GM21825 (cell line): ENCODE data around the gene PDE8B.

Experiments used
- ATAC-seq: cut with Tn5 transposase; IDR thresholded peaks from one replicate; pipeline ENCODE4 v1.9.1; 2021; ENCODE audit warnings: mild to moderate bottlenecking, moderate library complexity; ENCODE audit not compliant: unreplicated experiment

PDE8B gene, protein sequence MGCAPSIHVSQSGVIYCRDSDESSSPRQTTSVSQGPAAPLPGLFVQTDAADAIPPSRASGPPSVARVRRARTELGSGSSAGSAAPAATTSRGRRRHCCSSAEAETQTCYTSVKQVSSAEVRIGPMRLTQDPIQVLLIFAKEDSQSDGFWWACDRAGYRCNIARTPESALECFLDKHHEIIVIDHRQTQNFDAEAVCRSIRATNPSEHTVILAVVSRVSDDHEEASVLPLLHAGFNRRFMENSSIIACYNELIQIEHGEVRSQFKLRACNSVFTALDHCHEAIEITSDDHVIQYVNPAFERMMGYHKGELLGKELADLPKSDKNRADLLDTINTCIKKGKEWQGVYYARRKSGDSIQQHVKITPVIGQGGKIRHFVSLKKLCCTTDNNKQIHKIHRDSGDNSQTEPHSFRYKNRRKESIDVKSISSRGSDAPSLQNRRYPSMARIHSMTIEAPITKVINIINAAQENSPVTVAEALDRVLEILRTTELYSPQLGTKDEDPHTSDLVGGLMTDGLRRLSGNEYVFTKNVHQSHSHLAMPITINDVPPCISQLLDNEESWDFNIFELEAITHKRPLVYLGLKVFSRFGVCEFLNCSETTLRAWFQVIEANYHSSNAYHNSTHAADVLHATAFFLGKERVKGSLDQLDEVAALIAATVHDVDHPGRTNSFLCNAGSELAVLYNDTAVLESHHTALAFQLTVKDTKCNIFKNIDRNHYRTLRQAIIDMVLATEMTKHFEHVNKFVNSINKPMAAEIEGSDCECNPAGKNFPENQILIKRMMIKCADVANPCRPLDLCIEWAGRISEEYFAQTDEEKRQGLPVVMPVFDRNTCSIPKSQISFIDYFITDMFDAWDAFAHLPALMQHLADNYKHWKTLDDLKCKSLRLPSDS

DNA sequence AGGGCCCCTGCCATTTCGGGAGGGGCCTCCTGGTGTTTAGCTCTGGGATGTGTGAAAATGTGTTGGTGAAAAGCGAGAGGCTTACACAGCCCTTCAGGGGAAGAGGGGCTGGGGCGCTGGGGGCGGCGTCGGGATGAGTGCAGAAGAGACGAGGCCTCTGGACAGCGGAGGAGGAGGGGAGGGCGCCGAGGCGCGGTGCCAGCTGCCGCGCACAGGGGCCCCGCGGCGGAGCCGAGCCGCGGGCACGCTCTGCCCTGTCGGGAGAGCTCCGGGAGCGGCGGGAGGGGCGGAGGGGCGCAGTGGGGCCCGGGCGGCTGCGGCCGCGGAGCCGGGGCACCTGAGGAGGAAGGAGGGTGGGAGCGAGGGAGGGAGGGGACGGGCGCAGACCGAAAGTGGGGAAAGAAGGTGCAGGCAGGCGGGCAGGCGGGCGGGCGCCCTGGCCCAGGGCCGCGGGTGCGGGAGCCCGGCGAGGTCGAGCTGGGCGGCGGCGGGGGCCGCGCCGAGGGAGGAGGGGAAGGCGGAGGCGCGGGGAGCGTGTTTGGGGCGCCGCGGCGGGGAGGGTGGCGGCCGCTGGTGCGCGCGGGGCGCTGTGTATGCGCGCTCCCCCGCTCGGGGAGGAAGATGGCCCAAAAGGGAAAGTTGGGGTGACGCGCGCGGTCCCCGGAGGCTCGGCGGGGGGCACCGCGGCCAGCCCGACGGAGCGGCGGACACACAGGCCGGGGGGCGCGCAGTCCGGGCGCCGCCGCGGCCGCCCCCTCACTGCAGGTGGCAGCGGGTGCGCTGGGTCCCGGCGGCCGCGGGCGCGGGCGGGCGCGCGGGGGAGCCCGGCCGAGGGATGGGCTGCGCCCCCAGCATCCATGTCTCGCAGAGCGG, at the start of gene PDE8B:
Gene PDE8B, plus strand, starts transcription at position 590 of the 873 bp plus-strand sequence. Its CDS starts 246 bp downstream, at position 836.
- no peak for ATAC-seq

DNA sequence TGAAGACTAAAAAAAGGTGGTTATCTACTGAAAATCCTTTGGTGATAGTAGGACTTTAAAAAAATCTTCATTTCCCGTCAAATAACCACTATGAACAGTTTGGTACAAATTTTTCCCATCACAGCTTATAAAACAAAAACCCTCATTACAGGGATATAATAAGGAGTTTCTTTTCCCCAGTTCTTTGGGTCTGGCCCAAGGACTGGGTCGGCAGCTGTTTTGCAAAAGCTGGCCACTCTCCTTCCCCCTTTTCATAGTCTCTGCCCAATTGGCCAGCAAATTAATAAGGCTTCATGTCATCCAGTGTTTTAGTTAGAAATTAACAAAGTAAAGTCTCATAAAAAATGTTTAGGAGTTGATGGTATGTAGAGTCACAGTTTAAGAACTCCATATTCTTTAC, 47.0 kb upstream of the PDE8B start:
- ATAC-seq, result no peak

DNA sequence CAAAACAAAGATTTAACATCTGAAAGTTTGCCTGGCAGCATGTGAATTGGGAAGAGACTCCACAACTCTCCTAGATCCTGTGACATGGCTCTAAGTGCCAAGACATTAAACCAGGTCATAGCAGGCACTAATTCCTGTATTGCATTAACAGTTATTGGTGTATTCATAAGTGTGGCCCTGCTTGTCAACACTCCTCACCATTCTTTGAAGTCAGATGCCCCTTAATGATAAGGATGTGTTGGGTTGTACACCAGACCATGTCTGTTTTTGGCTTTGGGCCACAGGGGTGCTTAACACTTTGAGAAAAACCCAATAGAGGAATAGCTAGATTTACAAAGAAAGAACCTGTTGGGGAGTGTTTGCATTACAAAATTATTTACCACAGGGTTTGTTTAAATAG, 43.4 kb upstream of the PDE8B start:
- ATAC-seq, result no peak

DNA sequence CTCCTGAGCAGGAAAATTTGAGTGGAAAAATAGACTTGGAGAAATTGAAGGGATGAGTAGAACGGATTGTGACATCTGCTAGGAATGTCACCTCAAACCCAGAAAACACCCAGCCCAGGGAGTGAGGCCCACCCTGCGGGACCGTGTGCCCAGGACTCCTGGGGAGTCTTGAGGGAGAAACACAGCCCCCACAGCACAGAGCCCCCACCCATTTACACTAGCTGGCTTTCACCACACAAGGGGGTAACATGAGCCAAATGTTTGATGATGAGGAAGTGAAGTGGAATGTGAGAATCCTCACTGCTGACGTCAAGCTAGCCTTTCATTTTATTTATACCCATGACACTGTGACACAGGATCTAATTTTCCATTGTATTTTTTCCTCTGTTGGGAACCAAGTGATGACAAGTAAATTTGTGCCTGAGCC, 42.8 kb upstream of the PDE8B start:
- ATAC-seq, result no peak

DNA sequence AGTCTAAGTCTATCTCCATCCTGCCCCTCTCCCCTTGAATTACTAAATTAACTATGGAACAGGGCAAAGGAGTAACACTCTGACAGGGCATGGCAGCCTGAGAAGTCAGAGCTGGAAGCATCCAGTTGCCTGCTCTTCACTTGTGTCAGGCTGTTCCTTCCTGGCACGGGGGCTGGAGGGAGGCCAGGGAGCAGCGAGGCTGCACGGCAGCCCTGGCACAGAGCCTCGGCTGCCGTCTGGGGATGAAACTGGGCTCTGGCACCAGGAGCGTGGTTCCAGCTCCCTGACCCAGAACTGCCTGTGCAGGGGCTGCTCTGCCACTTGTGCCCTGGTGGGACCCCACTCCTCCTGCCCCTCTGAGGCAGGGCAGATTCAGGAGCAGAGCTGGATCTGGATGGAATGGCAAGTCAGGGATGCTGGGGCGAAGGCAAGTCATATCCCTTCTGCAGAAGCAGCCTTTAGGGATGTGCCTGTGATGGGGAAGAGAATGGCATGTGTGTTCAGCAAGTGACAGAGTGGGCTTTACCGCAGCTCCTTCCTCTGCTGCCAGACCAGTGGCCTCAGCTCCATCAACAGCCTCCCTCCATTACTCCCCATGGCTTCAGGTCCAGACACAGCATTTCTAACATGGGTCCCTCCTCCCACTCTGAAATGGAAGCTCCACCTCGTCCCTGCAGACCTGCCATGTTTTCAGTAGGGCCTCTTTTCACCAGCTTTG, 42.2 kb upstream of the PDE8B start:
- ATAC-seq, result no peak

DNA sequence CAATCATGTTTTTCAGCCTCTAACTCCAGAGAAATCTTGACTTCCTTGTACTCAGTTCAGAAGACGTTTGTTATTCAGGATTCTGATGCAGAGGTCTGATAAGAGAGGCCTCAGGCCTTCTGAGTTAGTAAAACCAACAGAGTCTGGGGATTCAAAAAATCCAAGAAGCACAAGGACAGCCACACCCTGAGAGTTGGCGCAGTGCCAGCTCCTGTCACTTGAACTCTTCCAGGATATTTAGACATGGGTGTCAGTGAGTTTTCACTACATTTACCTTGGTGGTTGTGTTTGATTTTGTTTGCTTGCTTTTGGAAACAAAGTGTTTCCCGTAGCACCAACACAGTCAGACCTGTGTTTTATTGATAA, 41.6 kb upstream of the PDE8B start:
- ATAC-seq, result no peak

DNA sequence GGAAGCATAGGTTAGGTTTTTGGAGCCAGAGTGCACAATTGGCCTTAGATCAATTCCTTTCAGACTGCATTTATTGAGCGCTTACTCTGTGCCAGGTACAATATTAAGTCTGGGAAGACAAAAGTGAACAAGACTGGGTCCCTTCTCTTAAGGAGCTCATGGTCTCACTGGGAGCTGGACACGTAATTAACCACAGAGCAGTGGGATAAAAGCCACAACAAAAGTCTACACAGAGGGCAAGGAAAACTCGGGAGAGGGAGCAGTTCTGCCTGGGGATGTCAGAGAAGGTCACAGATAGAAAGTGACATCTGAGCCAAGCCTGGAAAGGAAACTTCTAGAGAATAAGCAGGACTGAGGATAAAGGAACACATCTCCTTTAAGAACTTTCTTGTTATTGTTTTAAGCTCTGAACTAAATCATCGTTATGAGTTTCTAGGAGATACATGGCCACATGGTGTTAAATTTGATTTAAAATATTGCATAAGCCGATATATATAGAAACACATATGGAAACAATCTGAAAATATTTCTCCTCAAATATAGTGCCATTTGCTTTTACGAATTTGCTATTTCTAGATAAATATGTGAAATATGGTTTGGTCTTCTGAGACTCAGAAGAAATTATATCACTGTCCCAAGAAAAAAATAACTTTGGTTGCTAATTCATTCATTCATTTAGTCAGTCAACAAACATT, 40.1 kb upstream of the PDE8B start:
- ATAC-seq, result no peak

DNA sequence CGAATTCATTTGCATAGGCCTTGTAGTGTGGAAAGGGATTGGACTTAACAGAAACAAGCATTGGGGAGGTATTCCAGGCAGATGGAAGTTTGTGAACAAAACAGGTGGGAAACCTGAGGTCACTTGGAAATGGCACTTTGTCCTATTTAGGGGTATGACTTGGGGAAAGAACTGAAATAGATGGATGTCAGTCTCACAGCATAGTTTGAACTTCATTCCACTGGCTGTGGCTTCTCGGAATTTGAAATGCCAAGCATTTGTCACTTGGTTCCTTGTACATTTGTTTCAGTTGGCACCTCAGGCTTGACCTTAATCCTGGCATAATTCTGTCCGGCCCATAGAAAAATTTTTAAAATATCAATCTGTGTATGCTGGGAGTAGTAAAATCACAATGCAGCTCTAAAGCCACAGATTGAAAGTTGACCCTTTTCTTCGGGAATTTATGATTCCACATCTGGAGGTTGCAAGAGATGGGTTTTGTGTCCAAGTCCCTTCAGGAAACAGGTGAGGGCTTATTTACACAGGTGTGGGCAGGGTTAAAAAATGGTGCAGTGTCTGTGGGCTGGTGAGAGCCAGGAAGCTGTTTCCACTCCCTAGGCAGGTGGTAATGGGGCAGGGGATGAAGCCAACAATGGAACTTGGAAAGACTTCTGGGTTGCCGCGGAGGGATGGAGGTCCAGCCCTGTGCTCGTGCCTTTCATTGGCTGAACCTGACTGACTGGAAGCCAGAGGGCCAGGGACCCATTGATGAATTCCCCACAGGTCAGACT, 39.2 kb upstream of the PDE8B start:
- no peak for ATAC-seq

DNA sequence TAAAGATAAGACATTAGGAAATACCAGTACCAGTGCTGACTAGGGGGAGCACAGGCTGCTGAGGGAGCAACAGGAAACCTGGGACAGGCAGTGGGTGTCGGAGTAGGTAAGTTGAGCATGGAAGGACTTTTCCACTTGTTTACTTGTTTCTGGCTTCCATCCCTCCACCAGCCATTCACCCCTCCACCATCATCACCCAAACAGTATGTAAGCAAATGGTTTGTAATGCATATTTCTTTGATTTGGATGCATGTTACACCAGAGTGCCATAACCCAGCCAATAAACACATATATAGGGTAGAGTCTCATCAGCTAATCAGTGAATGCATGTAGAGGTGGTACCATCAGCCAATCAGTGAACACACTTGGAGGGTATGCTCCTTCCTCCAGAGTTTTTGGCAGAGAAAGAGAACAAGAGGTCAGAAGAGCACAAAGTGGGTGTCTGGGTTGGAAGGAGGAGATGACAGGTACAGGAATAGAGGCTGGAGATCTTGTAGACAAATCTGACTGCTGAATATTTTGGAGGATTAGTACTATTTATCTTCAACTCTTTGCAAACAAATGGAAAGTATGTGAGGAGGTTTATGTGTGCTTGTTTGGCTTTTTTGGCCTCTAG, 37.7 kb upstream of the PDE8B start:
- ATAC-seq, result no peak

DNA sequence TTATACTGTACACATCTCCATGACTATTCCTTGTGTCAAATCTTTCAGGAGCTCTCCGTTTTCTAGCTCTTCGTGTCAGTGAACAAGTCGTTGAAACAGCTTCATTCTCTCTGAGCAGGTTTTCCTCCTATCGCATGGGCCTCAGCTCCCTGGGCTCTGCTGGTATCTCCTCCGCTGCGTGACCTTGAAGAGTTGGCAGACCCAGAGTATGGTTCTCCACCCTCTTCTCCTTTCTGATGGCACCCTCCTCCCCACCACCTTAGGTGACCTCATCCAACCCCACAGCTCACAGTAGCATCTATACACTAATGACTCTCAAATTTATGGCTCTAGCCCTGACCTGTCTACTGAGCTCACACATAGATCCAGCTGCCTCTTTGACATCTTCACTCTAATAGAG, 36.0 kb upstream of the PDE8B start:
- no peak for ATAC-seq

DNA sequence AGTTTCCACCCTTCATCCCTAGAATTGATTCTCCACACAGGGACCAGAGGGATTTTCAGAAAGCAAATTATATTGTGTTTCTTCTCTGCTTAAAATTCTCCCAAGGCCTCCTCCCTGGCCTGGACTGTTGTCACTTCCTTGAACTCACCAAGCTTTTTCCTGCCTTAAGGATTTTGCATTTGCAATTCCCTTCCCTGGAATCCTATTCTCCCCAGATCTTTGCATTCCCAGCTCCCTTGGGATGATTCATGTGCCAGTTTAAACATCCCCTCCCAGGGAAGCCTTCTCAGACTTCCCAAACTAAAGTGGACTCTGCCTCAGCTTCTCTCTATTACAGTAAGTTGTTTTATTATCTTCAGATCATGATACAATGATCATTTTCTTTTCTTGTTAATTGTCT, 35.2 kb upstream of the PDE8B start:
- ATAC-seq, result no peak

DNA sequence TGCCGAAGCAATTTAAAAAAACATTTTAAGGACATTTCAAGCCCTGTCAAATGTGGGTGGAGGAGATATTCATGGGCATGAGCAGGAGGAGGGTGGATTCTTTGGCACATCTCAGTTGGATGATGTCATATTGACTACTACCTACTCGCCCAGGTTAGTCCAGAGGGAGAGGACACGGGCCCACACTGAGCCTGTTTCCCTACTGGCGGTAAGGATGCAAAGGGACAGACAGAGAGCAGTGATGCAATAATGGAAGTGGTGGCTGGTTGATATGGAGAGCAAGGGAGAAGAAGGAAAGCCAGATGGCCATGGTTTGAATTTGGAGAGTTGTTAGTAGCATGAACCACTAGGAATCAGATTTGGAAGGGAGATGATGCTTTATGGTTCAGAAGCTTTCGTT, 34.1 kb upstream of the PDE8B start:
- ATAC-seq, result no peak

DNA sequence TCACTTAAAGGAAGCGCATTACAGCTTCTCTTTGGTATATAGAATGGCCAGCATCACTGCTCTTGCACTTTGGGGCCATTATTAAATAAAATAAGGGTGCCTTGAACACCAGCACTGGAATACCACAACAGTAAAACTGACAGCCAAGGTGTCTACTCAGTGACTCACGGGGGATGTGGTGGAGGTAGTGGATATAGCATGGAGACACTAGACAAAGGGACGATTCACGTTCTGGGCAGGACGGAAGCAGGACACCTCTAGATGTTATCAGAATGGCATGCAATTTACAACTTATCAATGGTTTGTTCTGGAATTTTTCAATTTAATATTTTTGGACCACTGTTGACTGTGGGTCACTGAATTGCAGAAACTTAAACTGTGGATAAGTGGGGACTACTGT, 32.9 kb upstream of the PDE8B start:
- no peak for ATAC-seq

DNA sequence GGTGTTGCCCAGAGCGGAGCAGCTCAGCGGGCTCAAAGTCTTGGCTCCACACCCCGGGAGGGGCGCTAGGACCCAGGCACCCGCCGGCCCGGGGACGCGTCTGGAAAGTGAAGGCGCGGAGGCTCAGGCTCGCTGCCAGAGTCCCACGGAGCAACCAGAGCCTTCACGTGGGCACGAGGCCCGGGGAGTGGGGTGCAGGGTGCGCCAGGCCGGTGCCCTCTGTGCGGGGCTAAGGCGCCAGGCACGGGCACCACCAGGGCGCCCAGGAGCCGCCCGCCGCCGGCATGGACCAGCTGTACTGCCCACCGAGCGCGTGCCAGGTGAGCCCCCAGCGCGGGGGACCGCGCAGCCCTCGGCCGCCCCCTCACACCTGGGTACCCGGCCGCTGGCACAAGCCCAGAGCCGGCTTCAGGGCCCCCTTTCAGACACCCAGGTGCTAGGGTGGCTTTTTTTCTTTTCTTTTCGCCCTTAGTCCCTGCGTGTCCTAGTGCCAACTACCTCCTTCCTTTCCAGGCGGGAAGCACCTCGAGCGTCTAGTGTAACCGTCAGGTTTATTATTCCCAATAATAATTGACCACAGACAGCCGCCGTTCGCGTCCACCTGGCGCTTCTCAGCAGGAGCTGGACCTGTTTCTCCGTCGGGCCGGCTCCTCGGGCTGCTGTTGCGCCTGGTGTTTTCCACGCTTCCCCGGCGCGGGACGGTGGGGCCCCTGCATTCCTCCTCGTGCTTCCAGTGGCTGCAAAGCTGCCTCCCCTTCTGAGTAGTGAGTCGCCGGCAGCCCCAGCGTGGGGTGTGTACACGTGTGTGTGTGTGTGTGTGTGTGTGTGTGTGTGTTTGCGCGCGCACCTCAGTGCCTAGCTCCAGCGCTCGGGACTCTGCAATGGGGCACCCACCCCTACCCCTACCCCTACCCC, 30.1 kb upstream of the PDE8B start:
- no peak for ATAC-seq

DNA sequence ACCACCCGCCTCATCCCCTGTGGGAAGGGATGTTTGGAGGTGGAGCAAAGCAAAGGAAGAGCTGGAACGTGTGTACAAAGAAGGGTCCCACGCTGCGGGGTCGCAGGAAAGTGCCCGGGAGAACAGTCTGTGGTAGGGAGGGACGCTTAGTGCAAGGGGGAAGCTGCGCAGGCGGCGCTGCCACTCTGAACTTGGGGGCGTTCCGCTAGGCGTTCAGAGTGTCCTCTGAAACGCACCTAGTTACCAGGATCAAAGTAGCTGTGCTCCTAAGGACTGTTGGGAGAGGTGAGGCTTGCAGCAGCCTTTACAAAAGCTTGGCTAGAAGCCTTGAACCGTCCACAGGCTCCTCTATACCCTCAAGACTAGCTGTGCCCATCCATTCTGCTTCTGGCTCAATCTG, 29.3 kb upstream of the PDE8B start:
- ATAC-seq, result no peak

DNA sequence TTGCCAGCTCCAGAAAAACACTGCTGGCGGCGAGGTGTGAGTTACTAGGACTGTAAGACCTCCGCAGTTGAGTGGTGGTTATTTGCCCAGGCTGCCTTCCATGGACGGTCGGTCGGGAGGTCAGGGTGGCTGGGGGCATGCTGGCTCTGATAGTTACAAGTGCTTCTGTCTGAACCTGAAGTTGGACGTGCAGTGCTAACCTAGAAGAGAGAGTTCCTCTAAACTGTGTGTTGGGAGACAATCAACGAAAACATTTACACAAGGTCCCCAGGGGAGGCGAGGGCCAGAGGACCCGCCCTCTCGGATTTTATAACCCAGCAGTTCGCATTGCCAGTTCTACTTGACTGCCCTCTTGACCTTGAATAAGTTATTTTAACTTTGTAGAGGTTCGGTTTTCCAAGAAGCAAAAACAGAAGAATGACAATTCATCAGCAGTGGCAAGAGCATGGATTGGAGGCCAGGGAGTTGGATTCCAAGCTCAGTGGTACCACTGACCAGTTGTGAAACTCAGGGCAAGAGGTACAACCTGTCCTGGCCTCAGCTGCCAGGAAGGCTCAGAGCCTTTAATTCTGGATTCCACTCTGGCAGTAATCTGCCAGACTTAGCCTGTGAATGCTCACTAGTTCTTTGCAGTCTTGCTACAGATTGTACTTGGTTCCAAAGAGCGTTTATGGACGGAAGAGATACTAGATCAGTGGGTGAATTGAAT, 28.7 kb upstream of the PDE8B start:
- no peak for ATAC-seq

DNA sequence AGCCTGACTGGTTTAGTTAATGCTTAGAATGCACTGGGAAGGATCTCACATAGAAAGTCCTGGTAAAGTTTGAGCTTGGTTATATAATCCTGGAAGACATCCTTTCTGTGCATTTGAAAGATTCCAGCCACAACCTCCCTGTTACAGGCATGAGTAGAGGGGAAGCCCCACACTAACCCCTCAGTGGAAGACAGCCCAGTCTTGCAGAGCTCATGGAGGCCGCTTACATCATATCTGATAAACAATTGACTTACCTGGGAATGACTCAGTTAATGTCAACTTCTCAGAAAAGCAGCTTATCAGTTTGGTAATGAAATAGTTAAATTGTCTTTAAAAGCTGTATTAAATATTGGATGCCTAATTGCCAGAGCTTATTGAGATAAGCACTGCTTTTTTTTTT, 28.1 kb upstream of the PDE8B start:
- ATAC-seq, result no peak
